ENCODE results near the gene ZBED6.
"Not testable (repeated sequence)": the region's sequence is repeated elsewhere in the genome, so short reads cannot be mapped to it uniquely, and the experiment has no call there.

Gene ZBED6

GRCh38 chr1:203829247-203829646 is 33.8 kb downstream of the ZBED6 start:
- H3K4me1 ChIP-seq (ENCODE audit: control insufficient read depth in 2 of 2, insufficient read depth in 2 of 2, low read length in 2 of 2); H3K4me3 ChIP-seq (ENCODE audit: low read length in 2 of 2); H3K9me3 ChIP-seq (ENCODE audit: control insufficient read depth in 2 of 2, low read length in 2 of 2); H3K9ac ChIP-seq (ENCODE audit: low read depth in 1 of 2, low read length in 2 of 2); H3K27me3 ChIP-seq (ENCODE audit: control insufficient read depth in 2 of 2, insufficient read depth in 2 of 2, low read length in 2 of 2); H3K27ac ChIP-seq (ENCODE audit: low read depth in 2 of 2, low read length in 2 of 2): not testable (repeated sequence)
- H3K36me3 ChIP-seq (ENCODE audit: control insufficient read depth in 2 of 2, insufficient read depth in 2 of 2, low read length in 2 of 2) = peaks cover 52 to 62% of the 10 kb centered on the region in 2 donors

- Histone ChIP-seq H3K9ac (ENCODE audit: low read depth in 1 of 2, low read length in 2 of 2) (no peak overlapping the region), H3K4me1 (ENCODE audit: control insufficient read depth in 2 of 2, insufficient read depth in 2 of 2, low read length in 2 of 2) (no peaks in the 10 kb centered on the region), H3K4me3 (ENCODE audit: low read length in 2 of 2) (no peak overlapping the region), H3K36me3 (ENCODE audit: control insufficient read depth in 2 of 2, insufficient read depth in 2 of 2, low read length in 2 of 2) (peaks cover 55 to 81% of the 10 kb centered on the region in 2 donors), H3K27ac (ENCODE audit: low read depth in 2 of 2, low read length in 2 of 2) (no peak overlapping the region), H3K27me3 (ENCODE audit: control insufficient read depth in 2 of 2, insufficient read depth in 2 of 2, low read length in 2 of 2) (no peaks in the 10 kb centered on the region), H3K9me3 (ENCODE audit: control insufficient read depth in 2 of 2, low read length in 2 of 2) (no peaks in the 10 kb centered on the region)
Observed at GRCh38 chr1:203835476-203835875, 40.1 kb downstream of the ZBED6 start.

GRCh38 chr1:203839081-203839480 is 43.7 kb downstream of the ZBED6 start:
- Histone ChIP-seq H3K9ac (ENCODE audit: low read depth in 1 of 2, low read length in 2 of 2) (no peak overlapping the region), H3K9me3 (ENCODE audit: control insufficient read depth in 2 of 2, low read length in 2 of 2) (no peaks in the 10 kb centered on the region), H3K4me1 (ENCODE audit: control insufficient read depth in 2 of 2, insufficient read depth in 2 of 2, low read length in 2 of 2) (no peaks in the 10 kb centered on the region), H3K27ac (ENCODE audit: low read depth in 2 of 2, low read length in 2 of 2) (no peak overlapping the region), H3K36me3 (ENCODE audit: control insufficient read depth in 2 of 2, insufficient read depth in 2 of 2, low read length in 2 of 2) (peaks cover 55 to 69% of the 10 kb centered on the region in 2 donors), H3K4me3 (ENCODE audit: low read length in 2 of 2) (no peak overlapping the region), H3K27me3 (ENCODE audit: control insufficient read depth in 2 of 2, insufficient read depth in 2 of 2, low read length in 2 of 2) (no peaks in the 10 kb centered on the region)

- H3K27ac ChIP-seq (ENCODE audit: low read depth in 2 of 2, low read length in 2 of 2) = no peak overlapping the region
- no peaks in the 10 kb centered on the region for H3K9me3 ChIP-seq (ENCODE audit: control insufficient read depth in 2 of 2, low read length in 2 of 2)
- no peak overlapping the region for H3K9ac ChIP-seq (ENCODE audit: low read depth in 1 of 2, low read length in 2 of 2)
- H3K27me3 ChIP-seq (ENCODE audit: control insufficient read depth in 2 of 2, insufficient read depth in 2 of 2, low read length in 2 of 2) = no peaks in the 10 kb centered on the region
- peaks cover 57 to 64% of the 10 kb centered on the region in 2 donors for H3K36me3 ChIP-seq (ENCODE audit: control insufficient read depth in 2 of 2, insufficient read depth in 2 of 2, low read length in 2 of 2)
- no peak overlapping the region for H3K4me3 ChIP-seq (ENCODE audit: low read length in 2 of 2)
- no peaks in the 10 kb centered on the region for H3K4me1 ChIP-seq (ENCODE audit: control insufficient read depth in 2 of 2, insufficient read depth in 2 of 2, low read length in 2 of 2)
Observed at GRCh38 chr1:203840208-203840808, 44.9 kb downstream of the ZBED6 start.

- no peak overlapping the region for H3K9ac ChIP-seq (ENCODE audit: low read depth in 1 of 2, low read length in 2 of 2)
- no peaks in the 10 kb centered on the region for H3K9me3 ChIP-seq (ENCODE audit: control insufficient read depth in 2 of 2, low read length in 2 of 2)
- no peak overlapping the region for H3K27ac ChIP-seq (ENCODE audit: low read depth in 2 of 2, low read length in 2 of 2)
- no peaks in the 10 kb centered on the region for H3K27me3 ChIP-seq (ENCODE audit: control insufficient read depth in 2 of 2, insufficient read depth in 2 of 2, low read length in 2 of 2)
- no peak overlapping the region for H3K4me3 ChIP-seq (ENCODE audit: low read length in 2 of 2)
- no peaks in the 10 kb centered on the region for H3K4me1 ChIP-seq (ENCODE audit: control insufficient read depth in 2 of 2, insufficient read depth in 2 of 2, low read length in 2 of 2)
- peaks cover 52 to 53% of the 10 kb centered on the region in 2 donors for H3K36me3 ChIP-seq (ENCODE audit: control insufficient read depth in 2 of 2, insufficient read depth in 2 of 2, low read length in 2 of 2)
Observed at GRCh38 chr1:203842559-203842876, 47.1 kb downstream of the ZBED6 start.

- no peaks in the 10 kb centered on the region for H3K9me3 ChIP-seq (ENCODE audit: control insufficient read depth in 2 of 2, low read length in 2 of 2)
- H3K9ac ChIP-seq (ENCODE audit: low read depth in 1 of 2, low read length in 2 of 2) = no peak overlapping the region
- H3K36me3 ChIP-seq (ENCODE audit: control insufficient read depth in 2 of 2, insufficient read depth in 2 of 2, low read length in 2 of 2) = peaks cover 51 to 53% of the 10 kb centered on the region in 2 donors
- H3K27ac ChIP-seq (ENCODE audit: low read depth in 2 of 2, low read length in 2 of 2) = no peak overlapping the region
- no peak overlapping the region for H3K4me3 ChIP-seq (ENCODE audit: low read length in 2 of 2)
- H3K4me1 ChIP-seq (ENCODE audit: control insufficient read depth in 2 of 2, insufficient read depth in 2 of 2, low read length in 2 of 2) = no peaks in the 10 kb centered on the region
- H3K27me3 ChIP-seq (ENCODE audit: control insufficient read depth in 2 of 2, insufficient read depth in 2 of 2, low read length in 2 of 2) = no peaks in the 10 kb centered on the region
Observed at GRCh38 chr1:203843435-203843834, 48.0 kb downstream of the ZBED6 start.

All from mucosa of rectum (tissue), 2 donors.